Omental fat pad (tissue), 4 donors: ENCODE results near the gene SORCS3. TPM values are rescaled to one million over a fixed set of nuclear protein-coding genes. Genes with fewer than 3 reads are reported as not detected.

Experiments used
- ATAC-seq: fragments of 150-250 bp; one replicate; pipeline ENCODE4 v1.9.1; 2016; ENCODE audit warnings: mild to moderate bottlenecking, moderate library complexity; ENCODE audit not compliant: low FRiP score
- DNase-seq: peaks from one replicate; pipeline ENCODE4 v3.0.0-alpha.2; 2019; ENCODE audit warnings: low spot score
- CTCF ChIP-seq, 3 donors: fragments of 450-650 bp; IDR thresholded peaks; one replicate each; pipeline ENCODE4 v1.5.1; 2016 to 2017; ENCODE audit warnings: antibody characterized with exemption in 3 of 3, mild to moderate bottlenecking in 3 of 3, moderate library complexity in 2 of 3
- total RNA-seq, 4 donors: library from RNA; depleted of rRNA; stranded (reverse); fragments of >200 nt; gene quantifications; one replicate each; pipeline ENCODE4 v1.1.0, GENCODE V29; 2016

Gene SORCS3
- total RNA-seq, 4 donors from 2014 or later, result not detected

GRCh38 chr10:105258036-105258673, 617.1 kb downstream of the SORCS3 start:
- no peak for TF ChIP-seq CTCF (IDR thresholded peaks at IDR 0.05)
- DNase-seq, result no peak

GRCh38 chr10:105258674-105259065, 617.6 kb downstream of the SORCS3 start:
- DNase-seq (no peak), ATAC-seq (no peak)
- TF ChIP-seq CTCF (IDR thresholded peaks at IDR 0.05), result no peak

More at GRCh38 chr10:105258036-105258673, 617.1 kb downstream of the SORCS3 start:
- no peak for ATAC-seq

- no peak for TF ChIP-seq CTCF (IDR thresholded peaks at IDR 0.05)
- ATAC-seq, result no peak
These were observed 618.1 kb downstream of the SORCS3 start for GRCh38 chr10:105259201-105259600.

GRCh38 chr10:105262666-105263065, 621.6 kb downstream of the SORCS3 start:
- TF ChIP-seq CTCF (IDR thresholded peaks at IDR 0.05), result no peak
- DNase-seq (no peak), ATAC-seq (no peak)

More at GRCh38 chr10:105259201-105259600, 618.1 kb downstream of the SORCS3 start:
- no peak for DNase-seq

- DNase-seq (no peak), ATAC-seq (no peak)
- TF ChIP-seq CTCF (IDR thresholded peaks at IDR 0.05), result no peak
These were observed 626.0 kb downstream of the SORCS3 start for GRCh38 chr10:105266966-105267539.

GRCh38 chr10:105268961-105269360, 627.9 kb downstream of the SORCS3 start:
- ATAC-seq, result no peak
- no peak for TF ChIP-seq CTCF (IDR thresholded peaks at IDR 0.05)
- DNase-seq, result no peak

- ATAC-seq, result no peak
- DNase-seq, result no peak
- no peak for TF ChIP-seq CTCF (IDR thresholded peaks at IDR 0.05)
These were observed 628.6 kb downstream of the SORCS3 start for GRCh38 chr10:105269689-105270088.
